Suprapubic skin (tissue), 4 donors: Measurements from ENCODE around the gene GPX7.

Experiments
- CTCF ChIP-seq, 2 donors: fragments of 200-600 bp in 1 of 2; fragments of 450-650 bp in 1 of 2; sonication (generic) in 1 of 2; IDR thresholded peaks; one replicate each; pipeline ENCODE4 v1.5.1; 2016 to 2019; ENCODE audit warnings: antibody characterized with exemption in 2 of 2, mild to moderate bottlenecking in 1 of 2, moderate library complexity in 1 of 2
- POLR2A ChIP-seq, 2 donors: fragments of 450-650 bp; IDR thresholded peaks; one replicate each; pipeline ENCODE4 v1.6.1; 2017; ENCODE audit warnings: antibody characterized with exemption in 2 of 2, mild to moderate bottlenecking in 2 of 2, moderate library complexity in 2 of 2
- POLR2AphosphoS5 ChIP-seq, 3 donors: sonication (generic); formaldehyde crosslinking; IDR thresholded peaks; one replicate each; pipeline ENCODE4 v1.6.1; 2017; ENCODE audit warnings: antibody characterized with exemption in 3 of 3

DNA sequence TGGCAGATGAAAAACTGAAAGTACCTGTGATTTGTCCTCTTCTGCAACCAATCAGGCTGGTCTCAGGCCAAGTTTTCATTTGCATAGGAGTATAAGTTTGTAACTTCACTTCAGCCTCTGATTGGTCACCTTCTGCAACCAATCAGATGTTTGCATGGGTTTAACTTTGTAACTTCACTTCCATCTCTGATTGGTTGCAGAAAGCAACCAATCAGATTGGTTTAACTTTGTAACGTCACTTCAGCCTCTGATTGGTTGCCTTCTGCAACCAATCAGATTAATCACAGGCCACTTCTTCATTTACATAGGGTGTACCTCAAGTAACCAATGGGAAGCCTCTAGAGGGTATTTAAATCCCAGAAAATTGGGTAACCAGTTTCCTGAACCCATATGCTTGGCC, 30.4 kb upstream of the GPX7 start:
- TF ChIP-seq CTCF (IDR thresholded peaks at IDR 0.05): no peak
- no peak for TF ChIP-seq POLR2A (IDR thresholded peaks at IDR 0.05)
- no peak for TF ChIP-seq POLR2AphosphoS5 (IDR thresholded peaks at IDR 0.05)
